Skeletal muscle cell (primary cell): ENCODE data around the gene KANSL2.
"Not testable (repeated sequence)": the region's sequence is repeated elsewhere in the genome, so short reads cannot be mapped to it uniquely, and the experiment has no call there.

Experiments used
- DNase-seq: peaks from one replicate; pipeline ENCODE4 v3.0.0-alpha.2; 2010; ENCODE audit warnings: low read depth
- H3K4me3 ChIP-seq: 2 replicates; pipeline ENCODE4 v1.5.1; 2011; ENCODE audit warnings: low read depth, mild to moderate bottlenecking, control low read depth, low read length, moderate library complexity

The KANSL2 gene

DNA sequence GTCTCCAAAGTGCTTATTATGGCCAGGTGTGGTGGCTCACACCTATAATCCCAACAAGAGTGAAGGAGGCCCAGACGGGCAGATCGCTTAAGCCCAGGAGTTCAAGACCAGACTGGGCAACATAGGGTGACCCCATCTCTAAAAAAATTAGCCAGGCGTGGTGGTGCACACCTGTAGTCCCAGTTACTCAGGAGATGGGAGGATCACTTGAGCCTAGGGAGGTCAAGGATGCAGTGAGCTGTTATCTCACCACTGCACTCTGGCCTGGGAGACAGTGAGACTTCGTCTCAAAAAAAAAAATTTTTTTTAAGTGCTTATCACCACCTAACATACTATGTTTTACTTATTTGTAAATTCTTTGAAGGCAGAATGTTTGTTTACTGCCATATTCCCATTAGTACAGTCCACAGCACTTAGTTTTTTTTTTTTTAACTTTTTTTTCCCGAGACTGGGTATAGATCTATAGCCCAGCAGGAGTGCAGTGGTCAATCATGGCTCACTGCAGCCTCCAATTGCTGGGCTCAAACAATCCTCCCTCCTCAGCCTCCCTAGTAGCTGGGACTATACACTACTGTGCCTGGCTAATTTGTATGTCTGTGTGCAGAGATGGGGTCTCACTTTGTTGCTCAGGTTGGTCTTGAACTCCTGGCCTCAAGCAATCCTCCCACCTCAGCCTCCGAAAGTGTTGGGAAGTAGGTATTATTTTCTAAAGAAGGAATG lies 4.7 kb upstream of the KANSL2 start:
- no peak for DNase-seq
- no peak overlapping the region for H3K4me3 ChIP-seq

DNA sequence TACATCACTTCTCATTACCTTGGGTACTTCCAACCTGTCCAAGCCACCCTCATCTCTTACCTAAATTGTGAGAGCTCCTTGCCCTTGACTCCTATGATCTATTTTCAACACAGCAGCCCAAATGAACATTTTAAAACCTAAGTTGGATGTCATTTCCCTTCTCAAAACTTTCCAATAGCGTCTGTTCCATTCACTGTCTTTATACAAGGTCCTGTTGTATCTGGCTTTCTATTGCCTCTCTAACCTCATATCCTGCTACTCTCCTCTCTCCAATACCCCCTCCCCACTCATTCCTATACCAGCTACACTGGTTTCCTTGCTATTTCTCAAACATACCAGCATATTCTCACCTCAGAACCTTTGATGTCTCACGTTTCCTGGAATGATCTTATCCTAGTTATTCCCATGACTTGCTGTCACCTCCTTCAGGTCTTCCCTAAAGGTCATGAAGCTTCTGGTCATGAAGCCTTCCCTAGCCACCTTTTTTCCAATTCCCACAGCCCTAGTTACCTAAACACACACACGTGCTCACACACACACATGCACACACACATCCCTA lies 4.1 kb upstream of the KANSL2 start:
- no peak overlapping the region for H3K4me3 ChIP-seq

DNA sequence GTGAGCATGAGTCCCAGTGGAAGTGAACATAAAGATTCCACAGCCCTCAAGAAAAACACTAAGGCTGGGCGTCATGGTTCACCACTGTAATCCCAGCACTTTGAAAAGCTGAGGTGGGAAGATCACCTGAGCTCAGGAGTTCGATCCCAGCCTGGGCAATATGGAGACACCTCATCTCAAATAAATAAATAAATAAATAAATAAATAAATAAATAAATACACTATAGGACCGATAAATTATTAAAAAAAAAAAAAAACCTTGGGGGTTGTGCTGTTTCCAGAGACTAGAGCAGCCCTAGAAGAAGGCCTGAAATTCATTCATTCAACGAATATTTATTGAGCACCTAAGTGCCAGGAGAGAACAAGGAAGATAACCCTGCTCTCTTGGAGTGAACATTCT lies 1.5 kb upstream of the KANSL2 start:
- H3K4me3 ChIP-seq, result no peak overlapping the region
- no peak for DNase-seq

More for the DNA sequence above, 4.1 kb upstream of the KANSL2 start:
- DNase-seq, result no peak

DNA sequence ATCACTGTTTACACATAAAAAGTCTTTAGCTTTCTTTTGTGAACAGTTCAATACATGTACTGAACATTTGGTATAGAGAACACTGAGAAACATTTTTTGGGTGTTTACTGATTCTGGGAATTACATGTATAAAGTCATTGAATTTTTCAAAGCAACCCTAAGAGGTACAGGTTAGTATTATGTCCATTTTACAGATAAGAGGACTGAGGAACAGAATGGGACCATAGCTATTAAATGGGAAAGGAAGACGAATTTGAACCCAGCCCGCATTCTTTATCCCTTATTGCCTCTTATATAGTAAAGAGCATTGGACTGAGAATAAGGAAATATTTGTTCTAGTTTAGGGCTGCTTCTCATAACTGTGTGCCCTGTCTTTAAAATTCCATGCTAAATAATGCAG lies 889 bp upstream of the KANSL2 start:
- peak overlapping the region; percentile 85 for H3K4me3 ChIP-seq
- no peak for DNase-seq

DNA sequence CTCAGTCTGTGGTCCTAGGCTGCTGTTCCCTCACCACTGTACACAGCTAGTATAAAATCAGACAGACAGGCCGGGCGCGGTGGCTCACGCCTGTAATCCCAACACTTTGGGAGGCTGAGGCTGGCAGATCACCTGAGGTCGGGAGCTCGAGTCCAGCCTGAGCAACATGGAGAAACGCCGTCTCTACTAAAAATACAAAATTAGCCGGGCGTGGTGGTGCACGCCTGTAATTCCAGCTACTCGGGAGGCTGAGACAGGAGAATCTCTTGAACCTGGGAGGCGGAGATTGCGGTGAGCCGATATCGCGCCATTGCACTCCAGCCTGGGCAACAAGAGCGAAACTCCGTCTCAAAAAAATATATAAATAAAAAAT lies 481 bp upstream of the KANSL2 start:
- not testable (repeated sequence) for DNase-seq
- peak overlapping the region; percentile 85 for H3K4me3 ChIP-seq

DNA sequence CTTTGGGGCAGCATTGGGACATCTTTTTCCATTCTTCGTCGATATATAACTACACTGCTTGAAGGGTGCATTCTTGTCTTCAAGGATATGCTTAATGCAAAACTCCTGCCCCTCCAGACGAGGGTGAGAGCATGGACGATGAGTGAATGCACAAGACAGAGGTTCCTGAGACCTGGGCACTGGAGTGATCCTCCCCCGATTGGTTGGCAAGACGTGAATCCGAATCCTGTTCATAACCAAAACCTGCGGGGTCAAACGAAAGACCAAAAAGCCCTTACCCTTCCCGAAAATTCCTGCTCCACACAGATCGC lies 684 bp downstream of the KANSL2 start:
- DNase-seq, result no peak
- peak overlapping the region; percentile 85 for H3K4me3 ChIP-seq

DNA sequence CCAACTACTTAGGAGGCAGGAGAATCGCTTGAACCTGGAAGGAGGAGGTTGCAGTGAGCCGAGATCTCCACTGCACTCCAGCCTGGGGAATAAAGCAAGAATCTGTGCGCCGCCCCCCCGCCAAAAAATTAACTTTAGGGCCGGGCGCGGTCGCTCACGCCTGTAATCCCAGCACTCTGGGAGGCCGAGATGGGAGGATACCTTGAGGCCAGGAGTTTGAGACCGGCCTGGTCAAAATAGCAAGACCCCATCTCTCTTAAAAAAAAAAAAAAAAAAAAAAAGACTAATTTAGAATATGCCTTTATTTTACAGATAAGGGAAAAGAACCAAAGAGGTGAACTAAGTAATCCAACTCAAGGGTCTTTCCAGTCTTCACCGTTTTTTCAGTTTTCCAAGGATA lies 1.2 kb downstream of the KANSL2 start:
- H3K4me3 ChIP-seq, result peak overlapping the region; percentile 85
- no peak for DNase-seq

DNA sequence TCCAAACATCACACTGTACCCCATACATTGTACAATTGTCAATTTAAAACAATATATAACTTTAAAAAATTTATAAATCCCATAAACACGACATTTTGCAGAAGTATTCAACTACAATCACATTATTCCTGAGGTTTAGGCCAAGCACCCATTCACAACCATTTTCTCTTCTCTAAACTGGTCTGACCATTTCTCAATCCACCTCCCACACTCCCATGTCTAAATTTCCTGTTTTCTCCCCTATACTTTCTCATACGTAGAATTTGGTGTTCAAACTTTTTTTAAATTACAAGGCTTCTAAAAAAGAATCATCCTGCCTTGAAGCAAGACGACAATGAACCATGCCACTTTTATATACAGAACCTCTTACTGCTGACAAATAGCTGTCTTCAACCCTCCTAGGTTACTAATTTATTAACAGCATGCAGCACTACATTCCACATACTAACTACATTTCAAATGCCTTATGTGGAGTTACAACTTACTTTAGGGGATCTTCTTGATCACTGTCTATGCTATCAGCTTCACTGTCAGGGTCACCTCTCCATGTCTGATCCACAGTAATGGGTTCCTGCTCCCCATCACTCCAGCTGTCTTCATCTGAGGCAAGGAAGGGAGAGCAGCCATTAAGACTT lies 3.4 kb downstream of the KANSL2 start:
- no peak overlapping the region for H3K4me3 ChIP-seq
- DNase-seq, result no peak

DNA sequence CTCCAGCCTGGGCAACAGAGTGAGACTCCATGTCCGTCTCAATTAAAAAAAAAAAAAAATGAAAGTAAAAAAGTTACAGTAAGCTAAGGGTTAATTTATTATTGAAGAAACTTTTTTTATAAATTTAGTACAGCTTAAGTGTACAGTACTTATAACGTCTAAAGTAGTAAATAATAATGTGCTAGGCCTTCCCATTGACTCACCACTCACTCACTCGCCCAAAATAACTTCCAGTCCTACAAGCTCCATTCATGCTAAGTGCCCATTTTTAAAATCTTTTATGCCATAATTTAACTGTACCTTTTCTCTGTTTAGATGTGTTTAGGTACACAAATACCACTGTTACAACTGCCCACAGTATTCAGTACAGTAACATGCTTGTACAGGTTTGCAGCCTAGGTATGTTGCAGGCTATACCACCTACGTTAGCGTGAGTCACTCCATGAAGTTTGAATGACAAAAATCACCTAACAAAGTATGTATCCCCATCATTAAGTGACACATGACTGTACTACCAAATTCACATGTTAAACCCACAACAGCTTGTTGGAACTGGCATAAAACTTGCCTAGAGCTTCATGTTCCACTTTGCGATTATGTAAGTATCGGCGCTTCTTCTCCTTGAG lies 10.7 kb downstream of the KANSL2 start:
- no peak for DNase-seq
- H3K4me3 ChIP-seq, result no peak overlapping the region

DNA sequence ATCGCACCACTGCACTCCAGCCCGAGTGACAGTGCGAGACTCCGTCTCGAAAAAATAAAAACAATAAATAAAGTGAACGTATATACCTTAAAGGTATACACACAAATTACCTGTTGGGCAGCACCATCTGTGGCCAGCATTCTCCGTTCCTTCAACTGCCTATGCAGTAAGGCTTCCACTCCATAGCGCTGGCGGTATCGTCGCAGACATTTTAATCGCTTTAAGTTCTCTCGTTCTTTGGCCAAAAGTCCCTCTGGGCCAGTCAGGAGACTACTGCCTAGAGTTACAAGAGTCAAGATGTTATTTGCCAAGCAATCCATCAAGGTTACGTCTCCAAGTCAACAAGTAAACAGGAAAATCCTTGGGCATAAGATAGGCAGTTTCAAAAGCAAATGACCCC lies 13.0 kb downstream of the KANSL2 start:
- DNase-seq, result no peak
- H3K4me3 ChIP-seq, result no peak overlapping the region

DNA sequence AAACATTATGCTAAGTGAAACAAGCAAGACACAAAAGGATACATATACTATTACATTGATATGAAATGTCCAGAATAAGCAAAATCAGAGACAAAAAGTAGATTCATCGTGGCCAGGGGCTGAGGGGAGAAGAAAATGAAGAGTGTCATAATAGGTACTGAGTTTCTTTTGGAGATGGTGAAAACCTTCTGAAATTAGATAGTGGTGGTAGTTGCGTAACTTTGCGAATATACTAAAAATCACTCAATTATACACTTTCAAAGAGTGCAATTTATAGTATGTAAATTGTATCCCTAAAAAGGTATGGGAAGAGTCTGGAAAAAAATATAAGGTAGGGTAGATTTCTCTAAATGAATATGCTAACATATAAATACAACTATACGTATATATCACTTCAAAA lies 22.2 kb downstream of the KANSL2 start:
- no peak for DNase-seq
- H3K4me3 ChIP-seq, result no peak overlapping the region

DNA sequence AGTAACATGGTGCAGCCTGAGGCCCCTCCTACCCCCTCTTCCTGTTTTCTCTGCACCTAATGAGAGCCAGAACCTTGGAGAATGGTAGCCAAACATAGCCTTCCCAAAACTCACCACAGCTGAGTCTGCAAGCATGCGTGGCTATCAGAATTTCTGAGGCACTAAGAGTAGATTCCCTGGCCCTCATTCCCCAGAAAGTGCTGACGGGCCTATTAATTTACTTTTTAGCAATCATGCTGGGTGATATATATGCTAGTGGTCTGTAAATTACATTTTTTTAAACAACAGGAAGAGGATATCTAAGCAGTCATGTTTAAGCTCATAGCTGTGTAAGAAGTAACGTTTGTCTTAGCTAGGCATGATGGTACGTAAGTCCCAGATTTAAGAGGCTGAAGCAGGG lies 30.4 kb downstream of the KANSL2 start:
- no peak overlapping the region for H3K4me3 ChIP-seq
- DNase-seq, result no peak

DNA sequence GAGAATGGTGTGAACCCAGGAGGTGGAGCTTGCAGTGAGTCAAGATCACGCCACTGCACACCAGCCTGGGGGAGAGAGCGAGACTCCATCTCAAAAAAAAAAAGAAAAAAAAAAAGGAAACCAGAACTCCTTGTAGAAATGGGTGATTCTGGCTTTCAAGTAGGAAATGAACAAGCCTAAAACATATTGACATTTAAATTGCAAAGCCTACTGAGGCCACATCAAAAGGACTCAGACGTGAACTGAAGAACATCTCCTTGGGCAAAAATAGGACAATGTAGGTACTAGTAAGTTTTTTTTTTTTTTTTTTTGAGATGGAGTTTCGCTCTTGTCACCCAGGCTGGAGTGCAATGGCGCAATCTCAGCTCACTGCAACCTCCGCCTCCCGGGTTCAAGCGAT lies 36.7 kb downstream of the KANSL2 start:
- not testable (repeated sequence) for DNase-seq, H3K4me3 ChIP-seq

DNA sequence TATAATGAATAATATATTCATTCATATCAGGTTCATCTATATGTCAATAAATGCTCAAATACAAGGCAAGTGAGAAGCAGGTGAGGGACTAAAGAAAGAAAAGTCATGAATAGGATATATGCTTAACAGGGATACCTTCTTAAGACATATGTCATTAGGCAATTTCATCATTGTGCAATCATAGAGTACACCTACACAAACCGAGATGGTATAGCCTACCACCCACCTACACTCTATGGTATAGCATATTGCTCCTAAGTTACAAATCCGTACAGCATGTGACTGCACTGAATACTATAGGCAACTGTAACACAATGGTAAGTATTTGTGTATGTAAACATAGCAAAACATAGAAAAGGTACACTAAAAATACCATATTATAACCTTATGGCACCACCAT lies 39.0 kb downstream of the KANSL2 start:
- no peak for DNase-seq
- H3K4me3 ChIP-seq, result no peak overlapping the region

DNA sequence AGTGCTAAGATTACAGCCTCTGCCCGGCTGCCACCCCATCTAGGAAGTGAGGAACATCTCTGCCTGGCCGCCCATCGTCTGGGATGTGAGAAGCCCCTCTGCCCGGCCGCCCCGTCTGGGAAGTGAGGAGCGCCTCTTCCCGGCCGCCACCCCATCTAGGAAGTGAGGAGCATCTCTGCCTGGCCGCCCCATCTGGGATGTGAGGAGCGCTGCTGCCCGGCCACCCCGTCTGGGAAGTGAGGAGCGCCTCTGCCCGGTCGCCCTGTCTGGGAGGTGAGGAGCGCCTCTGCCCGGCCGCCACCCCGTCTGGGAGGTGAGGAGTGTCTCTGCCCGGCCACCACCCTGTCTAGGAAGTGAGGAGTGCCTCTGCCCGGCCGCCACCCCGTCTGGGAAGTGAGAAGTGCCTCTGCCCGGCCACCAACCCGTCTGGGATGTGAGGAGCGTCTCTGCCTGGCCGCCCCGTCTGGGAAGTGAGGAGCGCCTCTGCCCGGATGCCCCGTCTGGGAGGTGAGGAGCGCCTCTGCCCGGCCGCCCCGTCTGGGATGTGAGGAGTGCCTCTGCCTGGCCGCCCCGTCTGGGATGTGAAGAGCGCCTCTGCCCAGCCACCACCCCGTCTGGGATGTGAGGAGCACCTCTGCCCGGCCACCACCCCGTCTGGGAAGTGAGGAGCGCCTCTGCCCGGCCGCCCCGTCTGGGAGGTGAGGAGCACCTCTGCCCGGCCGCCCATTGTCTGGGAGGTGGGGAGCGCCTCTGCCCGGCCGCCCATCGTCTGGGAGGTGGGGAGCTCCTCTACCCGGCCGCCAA lies 40.1 kb downstream of the KANSL2 start:
- not testable (repeated sequence) for DNase-seq, H3K4me3 ChIP-seq

DNA sequence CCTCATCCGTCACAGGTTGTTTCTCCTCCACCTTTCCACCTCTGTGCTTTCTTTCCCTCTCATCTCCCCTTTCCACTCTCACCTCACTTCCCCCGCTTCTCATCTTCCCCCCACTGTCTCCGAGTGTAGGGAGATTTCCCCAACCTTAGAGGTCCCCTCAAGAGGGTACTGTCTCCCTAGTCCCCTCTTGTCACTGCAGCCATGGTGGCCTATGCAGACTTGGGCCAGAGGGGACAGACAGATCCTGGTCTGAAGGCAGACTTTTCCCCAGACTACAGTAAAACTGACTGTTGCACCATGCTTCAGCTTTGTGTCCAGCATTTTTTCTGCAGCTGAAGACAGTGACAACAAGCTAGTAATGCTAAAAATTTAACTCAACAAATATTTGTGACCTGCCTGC lies 41.2 kb downstream of the KANSL2 start:
- H3K4me3 ChIP-seq, result no peak overlapping the region
- no peak for DNase-seq

DNA sequence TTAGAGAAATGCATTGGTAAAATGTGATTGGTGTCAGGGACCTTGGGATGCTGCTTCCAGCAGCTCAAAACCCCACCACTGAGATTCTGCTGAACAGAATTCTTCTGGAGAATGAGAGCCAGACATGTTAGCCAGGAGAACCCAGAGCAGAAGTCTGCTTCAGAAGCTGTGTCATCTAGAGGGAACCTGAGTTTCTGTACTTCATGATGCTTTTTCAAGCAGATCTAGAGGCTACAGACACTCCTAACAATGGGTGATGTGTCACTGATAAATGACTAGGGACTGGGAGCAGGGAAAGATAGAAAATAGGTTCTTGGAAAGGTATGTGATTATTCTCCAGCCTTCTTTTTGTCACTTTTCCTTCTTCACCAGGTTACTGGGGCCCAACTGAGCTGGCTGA lies 41.6 kb downstream of the KANSL2 start:
- no peak overlapping the region for H3K4me3 ChIP-seq
- no peak for DNase-seq

DNA sequence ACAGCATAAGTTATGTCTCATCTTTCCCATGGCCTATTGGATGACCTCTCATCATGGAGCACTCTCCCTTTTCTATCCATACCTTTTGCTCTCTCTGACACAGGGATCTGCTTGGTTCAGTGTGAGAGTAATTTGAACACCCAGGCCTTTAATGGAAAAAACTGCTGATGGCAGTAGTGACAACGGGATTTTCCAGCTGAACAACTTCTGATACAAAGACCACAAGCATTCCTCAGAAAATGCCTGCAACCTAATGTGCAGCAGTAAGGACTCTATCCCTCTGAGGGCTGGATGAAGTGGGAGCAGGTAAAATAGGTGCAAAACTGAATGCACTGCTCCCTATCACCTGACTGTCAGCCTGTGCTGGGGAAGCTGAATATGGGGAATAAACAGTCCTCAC lies 51.0 kb downstream of the KANSL2 start:
- no peak for DNase-seq

DNA sequence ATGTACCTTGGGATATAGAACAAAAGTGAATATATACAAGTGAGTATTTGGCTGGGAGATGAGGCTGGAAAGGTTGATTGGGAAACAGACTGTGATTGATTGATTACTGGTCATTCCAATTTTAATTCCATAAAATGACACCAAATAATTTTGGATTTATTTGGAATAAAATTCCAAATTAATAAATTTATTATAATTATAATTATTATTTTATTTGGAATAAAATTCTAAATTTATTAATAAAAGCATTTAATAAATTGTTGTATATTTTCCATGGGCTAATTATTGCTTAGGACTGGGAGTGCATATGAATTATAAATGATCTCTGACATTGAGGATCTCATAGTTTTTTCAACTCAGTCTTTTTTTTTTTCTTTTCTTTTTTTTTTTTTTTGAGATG lies 51.7 kb downstream of the KANSL2 start:
- no peak for DNase-seq
- H3K4me3 ChIP-seq, result no peak overlapping the region

More for the DNA sequence above, 51.0 kb downstream of the KANSL2 start:
- H3K4me3 ChIP-seq, result no peak overlapping the region

DNA sequence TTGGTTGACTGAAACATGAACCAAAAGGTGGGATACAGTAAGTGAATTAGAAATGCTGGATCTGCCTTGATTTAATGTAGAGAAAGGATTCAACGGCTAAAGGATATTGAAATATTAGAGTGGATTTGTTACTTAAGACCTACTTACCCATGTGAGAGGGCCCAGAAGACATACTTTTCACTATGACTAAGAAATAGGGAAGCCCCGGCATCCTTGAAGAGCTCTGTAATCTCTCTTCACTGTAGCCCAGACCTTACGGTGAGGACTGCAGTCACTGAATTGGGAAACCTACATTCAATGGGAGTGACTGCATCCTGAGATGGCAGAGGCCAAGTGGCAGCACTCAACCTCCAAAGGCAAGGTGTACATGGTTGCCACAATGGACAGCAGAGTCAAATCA lies 52.5 kb downstream of the KANSL2 start:
- no peak for DNase-seq
- no peak overlapping the region for H3K4me3 ChIP-seq
